ENCODE data around the gene ACBD6. TPM values are rescaled to one million over a fixed set of nuclear protein-coding genes. Genes with fewer than 3 reads are reported as not detected.

The ACBD6 gene
- total and polyA plus RNA-seq, 2 experiments from 2014 or later = 75.7 to 88.8 TPM

- TF ChIP-seq, protein P1, sequence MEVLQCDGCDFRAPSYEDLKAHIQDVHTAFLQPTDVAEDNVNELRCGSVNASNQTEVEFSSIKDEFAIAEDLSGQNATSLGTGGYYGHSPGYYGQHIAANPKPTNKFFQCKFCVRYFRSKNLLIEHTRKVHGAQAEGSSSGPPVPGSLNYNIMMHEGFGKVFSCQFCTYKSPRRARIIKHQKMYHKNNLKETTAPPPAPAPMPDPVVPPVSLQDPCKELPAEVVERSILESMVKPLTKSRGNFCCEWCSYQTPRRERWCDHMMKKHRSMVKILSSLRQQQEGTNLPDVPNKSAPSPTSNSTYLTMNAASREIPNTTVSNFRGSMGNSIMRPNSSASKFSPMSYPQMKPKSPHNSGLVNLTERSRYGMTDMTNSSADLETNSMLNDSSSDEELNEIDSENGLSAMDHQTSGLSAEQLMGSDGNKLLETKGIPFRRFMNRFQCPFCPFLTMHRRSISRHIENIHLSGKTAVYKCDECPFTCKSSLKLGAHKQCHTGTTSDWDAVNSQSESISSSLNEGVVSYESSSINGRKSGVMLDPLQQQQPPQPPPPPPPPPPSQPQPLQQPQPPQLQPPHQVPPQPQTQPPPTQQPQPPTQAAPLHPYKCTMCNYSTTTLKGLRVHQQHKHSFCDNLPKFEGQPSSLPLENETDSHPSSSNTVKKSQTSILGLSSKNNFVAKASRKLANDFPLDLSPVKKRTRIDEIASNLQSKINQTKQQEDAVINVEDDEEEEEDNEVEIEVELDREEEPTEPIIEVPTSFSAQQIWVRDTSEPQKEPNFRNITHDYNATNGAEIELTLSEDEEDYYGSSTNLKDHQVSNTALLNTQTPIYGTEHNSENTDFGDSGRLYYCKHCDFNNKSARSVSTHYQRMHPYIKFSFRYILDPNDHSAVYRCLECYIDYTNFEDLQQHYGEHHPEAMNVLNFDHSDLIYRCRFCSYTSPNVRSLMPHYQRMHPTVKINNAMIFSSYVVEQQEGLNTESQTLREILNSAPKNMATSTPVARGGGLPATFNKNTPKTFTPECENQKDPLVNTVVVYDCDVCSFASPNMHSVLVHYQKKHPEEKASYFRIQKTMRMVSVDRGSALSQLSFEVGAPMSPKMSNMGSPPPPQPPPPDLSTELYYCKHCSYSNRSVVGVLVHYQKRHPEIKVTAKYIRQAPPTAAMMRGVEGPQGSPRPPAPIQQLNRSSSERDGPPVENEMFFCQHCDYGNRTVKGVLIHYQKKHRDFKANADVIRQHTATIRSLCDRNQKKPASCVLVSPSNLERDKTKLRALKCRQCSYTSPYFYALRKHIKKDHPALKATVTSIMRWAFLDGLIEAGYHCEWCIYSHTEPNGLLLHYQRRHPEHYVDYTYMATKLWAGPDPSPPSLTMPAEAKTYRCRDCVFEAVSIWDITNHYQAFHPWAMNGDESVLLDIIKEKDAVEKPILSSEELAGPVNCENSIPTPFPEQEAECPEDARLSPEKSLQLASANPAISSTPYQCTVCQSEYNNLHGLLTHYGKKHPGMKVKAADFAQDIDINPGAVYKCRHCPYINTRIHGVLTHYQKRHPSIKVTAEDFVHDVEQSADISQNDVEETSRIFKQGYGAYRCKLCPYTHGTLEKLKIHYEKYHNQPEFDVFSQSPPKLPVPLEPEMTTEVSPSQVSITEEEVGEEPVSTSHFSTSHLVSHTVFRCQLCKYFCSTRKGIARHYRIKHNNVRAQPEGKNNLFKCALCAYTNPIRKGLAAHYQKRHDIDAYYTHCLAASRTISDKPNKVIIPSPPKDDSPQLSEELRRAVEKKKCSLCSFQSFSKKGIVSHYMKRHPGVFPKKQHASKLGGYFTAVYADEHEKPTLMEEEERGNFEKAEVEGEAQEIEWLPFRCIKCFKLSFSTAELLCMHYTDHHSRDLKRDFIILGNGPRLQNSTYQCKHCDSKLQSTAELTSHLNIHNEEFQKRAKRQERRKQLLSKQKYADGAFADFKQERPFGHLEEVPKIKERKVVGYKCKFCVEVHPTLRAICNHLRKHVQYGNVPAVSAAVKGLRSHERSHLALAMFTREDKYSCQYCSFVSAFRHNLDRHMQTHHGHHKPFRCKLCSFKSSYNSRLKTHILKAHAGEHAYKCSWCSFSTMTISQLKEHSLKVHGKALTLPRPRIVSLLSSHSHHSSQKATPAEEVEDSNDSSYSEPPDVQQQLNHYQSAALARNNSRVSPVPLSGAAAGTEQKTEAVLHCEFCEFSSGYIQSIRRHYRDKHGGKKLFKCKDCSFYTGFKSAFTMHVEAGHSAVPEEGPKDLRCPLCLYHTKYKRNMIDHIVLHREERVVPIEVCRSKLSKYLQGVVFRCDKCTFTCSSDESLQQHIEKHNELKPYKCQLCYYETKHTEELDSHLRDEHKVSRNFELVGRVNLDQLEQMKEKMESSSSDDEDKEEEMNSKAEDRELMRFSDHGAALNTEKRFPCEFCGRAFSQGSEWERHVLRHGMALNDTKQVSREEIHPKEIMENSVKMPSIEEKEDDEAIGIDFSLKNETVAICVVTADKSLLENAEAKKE (CRISPR knock-in tag; IDR thresholded peaks at IDR 0.05) = no peak
Measured at GRCh38 chr1:180525715-180526039, 23.3 kb upstream of the ACBD6 start (continued).

DNA sequence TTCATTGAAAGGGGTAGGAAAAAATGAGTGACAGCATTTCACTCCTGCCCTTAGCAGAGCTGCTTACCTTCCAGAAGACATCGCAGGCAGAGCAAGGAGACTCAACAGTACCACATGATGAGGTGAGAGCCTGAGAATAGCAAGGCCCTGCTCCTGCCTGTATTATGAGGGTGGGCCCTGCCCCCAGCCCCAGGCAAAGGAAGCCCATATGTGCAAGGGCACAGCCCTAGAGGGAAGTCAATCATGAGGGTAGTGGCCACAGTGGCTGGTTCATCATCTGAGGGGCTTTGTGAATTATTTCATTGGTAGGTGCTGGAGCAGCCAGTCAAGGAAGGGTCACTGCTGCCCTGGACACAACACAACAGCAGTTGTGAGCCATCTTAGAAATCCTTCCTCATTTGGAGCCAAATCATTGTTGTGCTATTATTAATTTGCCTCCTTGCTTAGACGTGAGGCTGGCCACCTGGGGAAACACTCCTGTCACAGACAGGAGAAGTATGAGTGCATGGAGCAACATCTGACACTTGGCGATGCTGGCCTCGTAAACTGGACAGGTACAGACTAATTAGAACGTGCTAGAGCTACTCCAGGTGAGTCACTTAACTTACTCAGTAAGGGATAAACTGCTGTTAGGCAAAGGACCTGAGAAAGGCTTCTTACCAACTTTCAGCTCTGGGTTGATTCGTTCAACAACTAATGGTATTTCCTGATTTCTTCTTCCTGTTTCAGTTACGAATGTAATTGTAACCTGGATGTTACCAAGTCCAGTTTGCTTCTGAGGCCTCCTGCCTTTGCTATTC is 22.7 kb upstream of the ACBD6 start:
- Mint-ChIP-seq H3K27me3 (ENCODE audit: insufficient read depth, low read depth, poor library complexity) (peaks cover 5% of the 10 kb centered on the region), H3K4me1 (peaks cover 28% of the 10 kb centered on the region), H3K4me3 (no peak overlapping the region), H3K36me3 (ENCODE audit: low read depth) (no peaks in the 10 kb centered on the region; the same call in 2 of the 3 replicates), H3K9me3 (no peaks in the 10 kb centered on the region), H3K27ac (no peak overlapping the region)
- Histone ChIP-seq H3K27me3 (ENCODE audit: insufficient read depth) (no peaks in the 10 kb centered on the region), H3K4me1 (ENCODE audit: insufficient read depth) (peaks cover 17% of the 10 kb centered on the region), H3K9me2 (ENCODE audit: insufficient read depth) (peaks cover 9% of the 10 kb centered on the region; the same call in 1 of the 2 replicates), H3K27ac (ENCODE audit: low read depth) (no peak overlapping the region), H3K4me3 (no peak overlapping the region), H3F3A (replicated peaks; ENCODE audit: low read depth) (no peaks in the 10 kb centered on the region), H4K20me1 (replicated peaks; ENCODE audit: insufficient read depth) (no peaks in the 10 kb centered on the region), H3K79me2 (replicated peaks; ENCODE audit: insufficient read depth) (no peaks in the 10 kb centered on the region), H3K4me2 (no peak overlapping the region), H2AFZ (no peak overlapping the region), H3K36me3 (ENCODE audit: insufficient read depth) (no peaks in the 10 kb centered on the region)
- DNase-seq (ENCODE audit: low spot score) = no peak
- no peak for ATAC-seq
- TF ChIP-seq, protein P2, sequence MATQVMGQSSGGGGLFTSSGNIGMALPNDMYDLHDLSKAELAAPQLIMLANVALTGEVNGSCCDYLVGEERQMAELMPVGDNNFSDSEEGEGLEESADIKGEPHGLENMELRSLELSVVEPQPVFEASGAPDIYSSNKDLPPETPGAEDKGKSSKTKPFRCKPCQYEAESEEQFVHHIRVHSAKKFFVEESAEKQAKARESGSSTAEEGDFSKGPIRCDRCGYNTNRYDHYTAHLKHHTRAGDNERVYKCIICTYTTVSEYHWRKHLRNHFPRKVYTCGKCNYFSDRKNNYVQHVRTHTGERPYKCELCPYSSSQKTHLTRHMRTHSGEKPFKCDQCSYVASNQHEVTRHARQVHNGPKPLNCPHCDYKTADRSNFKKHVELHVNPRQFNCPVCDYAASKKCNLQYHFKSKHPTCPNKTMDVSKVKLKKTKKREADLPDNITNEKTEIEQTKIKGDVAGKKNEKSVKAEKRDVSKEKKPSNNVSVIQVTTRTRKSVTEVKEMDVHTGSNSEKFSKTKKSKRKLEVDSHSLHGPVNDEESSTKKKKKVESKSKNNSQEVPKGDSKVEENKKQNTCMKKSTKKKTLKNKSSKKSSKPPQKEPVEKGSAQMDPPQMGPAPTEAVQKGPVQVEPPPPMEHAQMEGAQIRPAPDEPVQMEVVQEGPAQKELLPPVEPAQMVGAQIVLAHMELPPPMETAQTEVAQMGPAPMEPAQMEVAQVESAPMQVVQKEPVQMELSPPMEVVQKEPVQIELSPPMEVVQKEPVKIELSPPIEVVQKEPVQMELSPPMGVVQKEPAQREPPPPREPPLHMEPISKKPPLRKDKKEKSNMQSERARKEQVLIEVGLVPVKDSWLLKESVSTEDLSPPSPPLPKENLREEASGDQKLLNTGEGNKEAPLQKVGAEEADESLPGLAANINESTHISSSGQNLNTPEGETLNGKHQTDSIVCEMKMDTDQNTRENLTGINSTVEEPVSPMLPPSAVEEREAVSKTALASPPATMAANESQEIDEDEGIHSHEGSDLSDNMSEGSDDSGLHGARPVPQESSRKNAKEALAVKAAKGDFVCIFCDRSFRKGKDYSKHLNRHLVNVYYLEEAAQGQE (IDR thresholded peaks at IDR 0.05; ENCODE audit: unreplicated experiment) = no peak
- no peak for TF ChIP-seq ZNF114 (CRISPR knock-in tag; IDR thresholded peaks at IDR 0.05)
- TF ChIP-seq STAT1 (IDR thresholded peaks at IDR 0.05; ENCODE audit: unreplicated experiment) = no peak
- TF ChIP-seq ZNF331 (CRISPR knock-in tag; IDR thresholded peaks at IDR 0.05; ENCODE audit: low read depth) = no peak
- TF ChIP-seq POLR2AphosphoS5 (IDR thresholded peaks at IDR 0.05; ENCODE audit: low read depth) = no peak
- no peak for TF ChIP-seq CTCF (conservative IDR thresholded peaks at IDR 0.05; ENCODE audit: low read depth in 2 of 2)
- TF ChIP-seq NANOG (IDR thresholded peaks at IDR 0.05; ENCODE audit: borderline replicate concordance) = no peak
